AG09309 (cell line): ENCODE data around the gene ABTB2.
"Not testable (repeated sequence)": the region's sequence is repeated elsewhere in the genome, so short reads cannot be mapped to it uniquely, and the experiment has no call there.

ENCODE experiments used
- DNase-seq: peaks from one replicate; pipeline ENCODE4 v3.0.0-alpha.2; 2010; ENCODE audit warnings: low read depth
- H3K4me3 ChIP-seq: 2 replicates; pipeline ENCODE4 v1.5.1; 2011; ENCODE audit warnings: mild to moderate bottlenecking, low read depth, low read length, moderate library complexity; ENCODE audit not compliant: control insufficient read depth
- CTCF ChIP-seq: IDR thresholded peaks from 2 replicates; pipeline ENCODE4 v1.5.1; 2011; ENCODE audit warnings: mild to moderate bottlenecking, low read depth, low read length, inconsistent platforms; ENCODE audit not compliant: insufficient read depth, control insufficient read depth; ENCODE audit errors: missing control alignments

Gene ABTB2

GRCh38 chr11:34397811-34398210 lies 40.0 kb upstream of the ABTB2 start:
- H3K4me3 ChIP-seq: no peak overlapping the region
- DNase-seq: no peak
- no peak for TF ChIP-seq CTCF

GRCh38 chr11:34397120-34397519 lies 39.3 kb upstream of the ABTB2 start:
- no peak overlapping the region for H3K4me3 ChIP-seq
- no peak for DNase-seq
- no peak for TF ChIP-seq CTCF

- TF ChIP-seq CTCF: no peak
- DNase-seq: peak; percentile 18
- no peak overlapping the region for H3K4me3 ChIP-seq
Observed at GRCh38 chr11:34395916-34396550, 38.2 kb upstream of the ABTB2 start.

GRCh38 chr11:34394771-34395300 lies 37.0 kb upstream of the ABTB2 start:
- no peak overlapping the region for H3K4me3 ChIP-seq
- TF ChIP-seq CTCF: no peak
- no peak for DNase-seq

- no peak overlapping the region for H3K4me3 ChIP-seq
- no peak for TF ChIP-seq CTCF
- DNase-seq: no peak
Observed at GRCh38 chr11:34387653-34388052, 29.8 kb upstream of the ABTB2 start.

GRCh38 chr11:34386356-34386755 lies 28.5 kb upstream of the ABTB2 start:
- not testable (repeated sequence) for DNase-seq, H3K4me3 ChIP-seq

- H3K4me3 ChIP-seq: no peak overlapping the region
- no peak for TF ChIP-seq CTCF
- DNase-seq: no peak
Observed at GRCh38 chr11:34382532-34383276, 24.9 kb upstream of the ABTB2 start.
